H9 (cell line): ENCODE measurements around the gene HEXD. TPM values are rescaled to one million over a fixed set of nuclear protein-coding genes. Genes with fewer than 3 reads are reported as not detected.
"Not testable (repeated sequence)": the region's sequence is repeated elsewhere in the genome, so short reads cannot be mapped to it uniquely, and the experiment has no call there.

Experiments used
- DNase-seq: peaks from one replicate; pipeline ENCODE4 v3.0.0-alpha.2; 2017
- H2AFZ ChIP-seq: one replicate; pipeline ENCODE4 v1.6.1; 2013; ENCODE audit warnings: mild to moderate bottlenecking, low read length, control low read depth, moderate library complexity
- H2AK5ac ChIP-seq: 2 replicates; pipeline ENCODE4 v1.6.1; 2013; ENCODE audit warnings: low read length, control low read depth, mixed read lengths; ENCODE audit not compliant: insufficient read length
- H2BK120ac ChIP-seq: one replicate; pipeline ENCODE4 v1.6.1; 2013; ENCODE audit warnings: low read depth, mild to moderate bottlenecking, low read length, control low read depth, inconsistent platforms; ENCODE audit not compliant: poor library complexity, severe bottlenecking
- H2BK12ac ChIP-seq: 2 replicates; pipeline ENCODE4 v1.6.1; 2013; ENCODE audit warnings: low read length, control low read depth, mixed read lengths, low read depth; ENCODE audit not compliant: insufficient read length
- H2BK15ac ChIP-seq: 2 replicates; pipeline ENCODE4 v1.6.1; 2013; ENCODE audit warnings: low read depth, low read length, control low read depth
- H2BK20ac ChIP-seq: one replicate; pipeline ENCODE4 v1.6.1; 2013; ENCODE audit warnings: low read depth, mild to moderate bottlenecking, low read length, control low read depth, inconsistent platforms; ENCODE audit not compliant: poor library complexity, severe bottlenecking
- H2BK5ac ChIP-seq: 2 replicates; pipeline ENCODE4 v1.6.1; 2013; ENCODE audit warnings: low read length, control low read depth, mixed read lengths; ENCODE audit not compliant: insufficient read length
- H3K14ac ChIP-seq: 2 replicates; pipeline ENCODE4 v1.6.1; 2013; ENCODE audit warnings: low read length, control low read depth; ENCODE audit not compliant: insufficient read depth
- H3K18ac ChIP-seq: 2 replicates; pipeline ENCODE4 v1.6.1; 2013; ENCODE audit warnings: low read depth, mild to moderate bottlenecking, mixed read lengths, low read length, control low read depth; ENCODE audit not compliant: insufficient read length
- H3K23ac ChIP-seq: 2 replicates; pipeline ENCODE4 v1.6.1; 2013; ENCODE audit warnings: low read length, control low read depth, mixed read lengths, low read depth; ENCODE audit not compliant: insufficient read length
- H3K23me2 ChIP-seq: 2 replicates; pipeline ENCODE4 v1.6.1; 2013; ENCODE audit warnings: low read depth, mild to moderate bottlenecking, mixed read lengths, low read length, control low read depth; ENCODE audit not compliant: insufficient read length, poor library complexity, severe bottlenecking
- H3K27ac ChIP-seq: 2 replicates; pipeline ENCODE4 v1.5.1; 2013; ENCODE audit warnings: low read length, control low read depth, mixed read lengths, low read depth; ENCODE audit not compliant: insufficient read length
- H3K27me3 ChIP-seq: 2 replicates; pipeline ENCODE4 v1.6.1; 2013; ENCODE audit warnings: low read length, control low read depth, inconsistent platforms; ENCODE audit not compliant: insufficient read depth
- H3K4ac ChIP-seq: 2 replicates; pipeline ENCODE4 v1.6.1; 2013; ENCODE audit warnings: low read depth, mild to moderate bottlenecking, control low read depth, inconsistent platforms, low read length, moderate library complexity
- H3K4me1 ChIP-seq: 2 replicates; pipeline ENCODE4 v1.6.1; 2013; ENCODE audit warnings: low read length, control low read depth, inconsistent platforms; ENCODE audit not compliant: insufficient read depth
- H3K4me2 ChIP-seq: 2 replicates; pipeline ENCODE4 v1.6.1; 2013; ENCODE audit warnings: low read length, control low read depth, mixed read lengths; ENCODE audit not compliant: insufficient read length, insufficient read depth
- H3K56ac ChIP-seq: 2 replicates; pipeline ENCODE4 v1.6.1; 2013; ENCODE audit warnings: low read depth, mild to moderate bottlenecking, mixed read lengths, low read length, control low read depth; ENCODE audit not compliant: insufficient read length
- H3K79me1 ChIP-seq: 2 replicates; pipeline ENCODE4 v1.6.1; 2013; ENCODE audit warnings: low read depth, mild to moderate bottlenecking, moderate library complexity, low read length, control low read depth, inconsistent platforms; ENCODE audit not compliant: insufficient read depth, poor library complexity, severe bottlenecking
- H3K79me2 ChIP-seq: 2 replicates; pipeline ENCODE4 v1.6.1; 2013; ENCODE audit warnings: low read length, control low read depth, inconsistent platforms; ENCODE audit not compliant: insufficient read depth
- H3K9ac ChIP-seq: 2 replicates; pipeline ENCODE4 v1.6.1; 2013; ENCODE audit warnings: low read length, control low read depth, mixed read lengths; ENCODE audit not compliant: insufficient read length; ENCODE audit errors: extremely low read depth
- H3K9me3 ChIP-seq: one replicate; pipeline ENCODE4 v1.6.1; 2013; ENCODE audit warnings: low read depth, low read length, inconsistent platforms; ENCODE audit not compliant: control insufficient read depth
- H3T11ph ChIP-seq: one replicate; pipeline ENCODE4 v1.6.1; 2013; ENCODE audit warnings: mild to moderate bottlenecking, low read length, control low read depth, inconsistent platforms
- H4K20me1 ChIP-seq: one replicate; pipeline ENCODE4 v1.6.1; 2013; ENCODE audit not compliant: control insufficient read depth, insufficient read length, insufficient read depth
- H4K5ac ChIP-seq: 2 replicates; pipeline ENCODE4 v1.6.1; 2013; ENCODE audit warnings: low read depth, mild to moderate bottlenecking, mixed read lengths, low read length, control low read depth; ENCODE audit not compliant: insufficient read length
- H4K8ac ChIP-seq: replicated peaks from 2 replicates; pipeline ENCODE4 v1.6.1; 2013; ENCODE audit warnings: low read length, control low read depth, mixed read lengths, low read depth; ENCODE audit not compliant: insufficient read length
- H4K91ac ChIP-seq: 2 replicates; pipeline ENCODE4 v1.6.1; 2013; ENCODE audit warnings: low read depth, mild to moderate bottlenecking, moderate library complexity, mixed read lengths, low read length, control low read depth; ENCODE audit not compliant: insufficient read length
- H3K27ac Mint-ChIP-seq, 3 experiments: 2 replicates in 2 of 3; 3 replicates in 1 of 3; pipeline ENCODE4 v1.8.0; 2020 to 2021; ENCODE audit warnings: mixed read lengths in 3 of 3, mild to moderate bottlenecking in 1 of 3, moderate library complexity in 1 of 3
- H3K27me3 Mint-ChIP-seq: 2 replicates; pipeline ENCODE4 v1.8.0; 2021; ENCODE audit warnings: low read depth, mild to moderate bottlenecking, moderate library complexity, mixed read lengths
- H3K36me3 Mint-ChIP-seq, 3 experiments: 2 replicates in 2 of 3; 3 replicates in 1 of 3; pipeline ENCODE4 v1.8.0; 2020 to 2021; ENCODE audit warnings: low read depth in 3 of 3, mixed read lengths in 3 of 3; ENCODE audit not compliant: insufficient read depth in 1 of 3
- H3K4me1 Mint-ChIP-seq, 2 experiments: 2 replicates each; pipeline ENCODE4 v1.8.0; 2020; ENCODE audit warnings: mixed read lengths in 2 of 2
- H3K4me3 Mint-ChIP-seq, 2 experiments: 2 replicates in 1 of 2; 3 replicates in 1 of 2; pipeline ENCODE4 v1.8.0; 2020 to 2021; ENCODE audit warnings: mild to moderate bottlenecking in 2 of 2, mixed read lengths in 2 of 2, moderate library complexity in 1 of 2
- H3K9me3 Mint-ChIP-seq, 2 experiments: 2 replicates in 1 of 2; 3 replicates in 1 of 2; pipeline ENCODE4 v1.8.0; 2020; ENCODE audit warnings: mild to moderate bottlenecking in 2 of 2, mixed read lengths in 2 of 2, moderate library complexity in 1 of 2
- WGBS: extraction: QIAGEN DNeasy Blood & Tissue Kit; methylation state at CpG from one replicate; pipeline ENCODE4 v1.1.7; 2013; ENCODE audit warnings: missing lambda C conversion rate, low lambda C conversion rate, mixed read lengths; ENCODE audit not compliant: insufficient read length; ENCODE audit errors: extremely low coverage; 5-methylcytosine and 5-hydroxymethylcytosine counted together
- total RNA-seq: library from RNA; stranded (reverse); gene quantifications from 2 replicates; pipeline ENCODE4 v1.2.1, GENCODE V29; 2021
- TF ChIP-seq, protein P1 (sequence below): fragments of 200-600 bp; sonication (generic); conservative IDR thresholded peaks from 3 replicates; pipeline ENCODE4 v1.8.0; 2021; ENCODE audit warnings: antibody characterized with exemption, mild to moderate bottlenecking

HEXD gene
- total RNA-seq, 1 experiment from 2014 or later = 23.2 TPM

DNA sequence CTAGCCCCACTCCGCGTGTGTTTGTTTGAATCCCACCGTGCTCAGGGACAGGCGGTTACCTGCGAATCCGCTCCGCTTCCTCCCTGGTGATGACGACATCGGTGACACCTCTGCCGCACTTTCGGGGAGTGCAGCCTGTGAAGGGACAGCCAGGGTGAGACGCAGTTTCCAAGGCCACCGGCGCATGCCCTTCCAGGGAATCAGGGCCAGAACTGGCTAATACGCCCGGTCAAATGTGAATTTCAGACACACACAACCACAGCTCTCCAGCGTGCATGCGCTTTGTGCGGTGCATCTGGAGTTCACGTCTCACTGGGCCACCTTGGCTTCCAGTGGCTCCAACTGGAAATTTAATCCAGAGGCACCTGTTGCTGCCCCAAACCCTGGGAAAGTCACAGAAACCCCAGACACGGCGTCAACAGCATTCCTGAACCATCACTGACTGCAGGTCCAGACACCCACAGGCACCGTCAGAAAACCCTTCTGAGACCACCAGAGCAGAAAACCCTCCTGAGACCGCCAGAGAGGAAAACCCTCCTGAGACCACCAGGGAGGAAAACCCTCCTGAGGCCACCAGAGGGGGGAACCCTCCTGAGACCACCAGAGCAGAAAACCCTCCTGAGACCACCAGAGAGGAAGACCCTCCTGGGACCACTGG, 6.6 kb upstream of the HEXD start:
- H3K56ac ChIP-seq = no peak overlapping the region
- H3K23me2 ChIP-seq = no peaks in the 10 kb centered on the region
- peaks cover 3 to 8% (median 4%) of the 10 kb centered on the region in 3 experiments; a peak in 5 of 7 replicates for H3K36me3 Mint-ChIP-seq
- H3K18ac ChIP-seq = no peak overlapping the region
- H4K91ac ChIP-seq = no peak overlapping the region
- H4K20me1 ChIP-seq = no peaks in the 10 kb centered on the region
- H3K14ac ChIP-seq = no peak overlapping the region
- no peak overlapping the region for H2BK120ac ChIP-seq
- H4K5ac ChIP-seq = no peak overlapping the region
- H3K4me3 Mint-ChIP-seq = no peak overlapping the region
- no peaks in the 10 kb centered on the region for H3K9me3 Mint-ChIP-seq
- no peaks in the 10 kb centered on the region for H3K9me3 ChIP-seq
- no peak for DNase-seq
- H3K27ac Mint-ChIP-seq = no peak overlapping the region
- peaks cover 3% of the 10 kb centered on the region for H3K27me3 Mint-ChIP-seq
- no peaks in the 10 kb centered on the region for H3K79me1 ChIP-seq
- no peaks in the 10 kb centered on the region for H3K27me3 ChIP-seq
- no peaks in the 10 kb centered on the region for H3K79me2 ChIP-seq
- no peak overlapping the region for H3T11ph ChIP-seq
- H4K8ac ChIP-seq = no peak overlapping the region
- H2BK5ac ChIP-seq = no peak overlapping the region
- H3K23ac ChIP-seq = no peak overlapping the region
- no peak overlapping the region for H2AFZ ChIP-seq
- WGBS = no CpG with 5 or more reads among the region's 24 CpGs
- TF ChIP-seq, protein P1, sequence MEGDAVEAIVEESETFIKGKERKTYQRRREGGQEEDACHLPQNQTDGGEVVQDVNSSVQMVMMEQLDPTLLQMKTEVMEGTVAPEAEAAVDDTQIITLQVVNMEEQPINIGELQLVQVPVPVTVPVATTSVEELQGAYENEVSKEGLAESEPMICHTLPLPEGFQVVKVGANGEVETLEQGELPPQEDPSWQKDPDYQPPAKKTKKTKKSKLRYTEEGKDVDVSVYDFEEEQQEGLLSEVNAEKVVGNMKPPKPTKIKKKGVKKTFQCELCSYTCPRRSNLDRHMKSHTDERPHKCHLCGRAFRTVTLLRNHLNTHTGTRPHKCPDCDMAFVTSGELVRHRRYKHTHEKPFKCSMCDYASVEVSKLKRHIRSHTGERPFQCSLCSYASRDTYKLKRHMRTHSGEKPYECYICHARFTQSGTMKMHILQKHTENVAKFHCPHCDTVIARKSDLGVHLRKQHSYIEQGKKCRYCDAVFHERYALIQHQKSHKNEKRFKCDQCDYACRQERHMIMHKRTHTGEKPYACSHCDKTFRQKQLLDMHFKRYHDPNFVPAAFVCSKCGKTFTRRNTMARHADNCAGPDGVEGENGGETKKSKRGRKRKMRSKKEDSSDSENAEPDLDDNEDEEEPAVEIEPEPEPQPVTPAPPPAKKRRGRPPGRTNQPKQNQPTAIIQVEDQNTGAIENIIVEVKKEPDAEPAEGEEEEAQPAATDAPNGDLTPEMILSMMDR = no peak
- H3K4me2 ChIP-seq = no peak overlapping the region
- H3K4me1 Mint-ChIP-seq = peaks cover 10 to 12% of the 10 kb centered on the region in 2 experiments
- H3K27ac ChIP-seq = no peak overlapping the region
- no peak overlapping the region for H3K4ac ChIP-seq
- no peaks in the 10 kb centered on the region for H3K4me1 ChIP-seq
- no peak overlapping the region for H2BK20ac ChIP-seq
- H2BK15ac ChIP-seq = no peak overlapping the region
- H3K9ac ChIP-seq = no peak overlapping the region
- H2BK12ac ChIP-seq = no peak overlapping the region
- H2AK5ac ChIP-seq = no peak overlapping the region

DNA sequence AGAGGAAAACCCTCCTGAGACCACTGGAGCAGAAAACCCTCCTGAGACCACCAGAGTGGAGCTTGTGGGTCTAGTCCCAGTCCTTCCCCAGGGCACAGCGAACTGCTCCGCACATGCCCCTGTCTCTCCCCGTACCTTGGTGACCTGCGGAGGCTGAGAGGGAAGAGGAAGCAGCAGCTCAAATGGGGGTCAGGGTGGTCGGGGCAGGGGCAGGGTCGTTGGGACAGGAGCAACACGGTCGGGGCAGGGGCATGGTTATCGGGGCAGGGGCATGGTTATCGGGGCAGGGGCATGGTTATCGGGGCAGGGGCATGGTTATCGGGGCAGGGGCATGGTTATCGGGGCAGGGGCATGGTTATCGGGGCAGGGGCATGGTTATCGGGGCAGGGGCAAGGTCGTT, 6.1 kb upstream of the HEXD start:
- not testable (repeated sequence) for H2AFZ ChIP-seq, H3K4ac ChIP-seq, H2BK120ac ChIP-seq, H4K20me1 ChIP-seq, H3K27me3 Mint-ChIP-seq, H4K5ac ChIP-seq, H3K27me3 ChIP-seq, H3K23me2 ChIP-seq, H2BK15ac ChIP-seq, H3K4me2 ChIP-seq, H4K91ac ChIP-seq, H4K8ac ChIP-seq, H2BK5ac ChIP-seq, H3K14ac ChIP-seq, H3K4me1 ChIP-seq, H3K9ac ChIP-seq, H2AK5ac ChIP-seq, H3K79me2 ChIP-seq, H3K79me1 ChIP-seq, H3K27ac ChIP-seq, H3K9me3 ChIP-seq, H3K4me3 Mint-ChIP-seq, H2BK12ac ChIP-seq, H3K9me3 Mint-ChIP-seq, H3K36me3 Mint-ChIP-seq, H3K56ac ChIP-seq, H3K23ac ChIP-seq, DNase-seq, H3T11ph ChIP-seq, H2BK20ac ChIP-seq, H3K18ac ChIP-seq, H3K27ac Mint-ChIP-seq
- WGBS = no CpG with 5 or more reads among the region's 16 CpGs
- H3K4me1 Mint-ChIP-seq = peaks cover 10 to 12% of the 10 kb centered on the region in 2 experiments
